Measurements from ENCODE around the gene HSPA4.

- TF ChIP-seq POLR2A (IDR thresholded peaks at IDR 0.05), result no peak
- TF ChIP-seq CTCF (IDR thresholded peaks at IDR 0.05), result no peak
Observed at GRCh38 chr5:133049726-133050048, 2.1 kb upstream of the HSPA4 start.

All from adrenal gland (tissue), 5 donors.